SK-N-SH treated with all-trans-retinoic acid at 6 μM for 48 hours (cell line): Measurements from ENCODE around the gene OR2T11.
A peak's percentile ranks its signal among the peaks of the same experiment; 100 is the strongest.

ENCODE experiments used
- ATAC-seq: fragments of 200-7000 bp; cut with Tn5 transposase; 3 replicates; pipeline ENCODE4 v1.9.1; 2020; ENCODE audit warnings: mild to moderate bottlenecking, moderate library complexity
- ARNTL ChIP-seq: fragments of 450-650 bp; formaldehyde crosslinking; IDR thresholded peaks from 2 replicates; pipeline ENCODE4 v1.5.0; 2020; ENCODE audit warnings: low read depth, mild to moderate bottlenecking, moderate library complexity, borderline replicate concordance
- CREB5 ChIP-seq: fragments of 250-450 bp; sonication (Bioruptor Pico); IDR thresholded peaks from 2 replicates; pipeline ENCODE4 v1.5.1; 2020; ENCODE audit warnings: low read depth, mild to moderate bottlenecking, moderate library complexity
- CSRNP3 ChIP-seq: fragments of 250-450 bp; sonication (Bioruptor Pico); IDR thresholded peaks from 2 replicates; pipeline ENCODE4 v1.5.1; 2021; ENCODE audit warnings: mild to moderate bottlenecking, moderate library complexity
- ESRRG ChIP-seq: fragments of 250-450 bp; sonication (Bioruptor Pico); IDR thresholded peaks from 2 replicates; pipeline ENCODE4 v1.6.1; 2021; ENCODE audit warnings: mild to moderate bottlenecking
- ISL1 ChIP-seq: fragments of 250-450 bp; sonication (Bioruptor Pico); IDR thresholded peaks from 2 replicates; pipeline ENCODE4 v2.1.2; 2022; ENCODE audit warnings: mild to moderate bottlenecking, moderate library complexity
- OSR1 ChIP-seq: fragments of 250-450 bp; sonication (Bioruptor Pico); IDR thresholded peaks from 2 replicates; pipeline ENCODE4 v1.8.0; 2022; ENCODE audit warnings: moderate library complexity, mild to moderate bottlenecking, inconsistent platforms
- PATZ1 ChIP-seq: fragments of 250-450 bp; sonication (Bioruptor Pico); IDR thresholded peaks from 2 replicates; pipeline ENCODE4 v1.8.0; 2020; ENCODE audit warnings: mild to moderate bottlenecking, moderate library complexity, borderline replicate concordance
- PPARA ChIP-seq: fragments of 250-450 bp; sonication (Bioruptor Pico); IDR thresholded peaks from 2 replicates; pipeline ENCODE4 v1.5.0; 2020; ENCODE audit warnings: mild to moderate bottlenecking, borderline replicate concordance
- RARB ChIP-seq: fragments of 250-450 bp; sonication (Bioruptor Pico); IDR thresholded peaks from 2 replicates; pipeline ENCODE4 v1.8.0; 2021; ENCODE audit warnings: mild to moderate bottlenecking, moderate library complexity
- TSHZ2 ChIP-seq: fragments of 250-450 bp; sonication (Bioruptor Pico); IDR thresholded peaks from 2 replicates; pipeline ENCODE4 v1.5.0; 2020; ENCODE audit warnings: mild to moderate bottlenecking, moderate library complexity
- ZC3H10 ChIP-seq: fragments of 250-450 bp; sonication (Bioruptor Pico); IDR thresholded peaks from 2 replicates; pipeline ENCODE4 v1.5.1; 2021; ENCODE audit warnings: mild to moderate bottlenecking, moderate library complexity
- ZFP3 ChIP-seq: fragments of 250-450 bp; sonication (Bioruptor Pico); IDR thresholded peaks from 2 replicates; pipeline ENCODE4 v1.5.0; 2020; ENCODE audit warnings: mild to moderate bottlenecking, moderate library complexity
- ZNF565 ChIP-seq: fragments of 450-650 bp; formaldehyde crosslinking; conservative IDR thresholded peaks from 2 replicates; pipeline ENCODE4 v1.5.0; 2020; ENCODE audit warnings: low read depth, mild to moderate bottlenecking, moderate library complexity
- ZNF8 ChIP-seq: fragments of 450-650 bp; formaldehyde crosslinking; IDR thresholded peaks from 2 replicates; pipeline ENCODE4 v1.5.0; 2020; ENCODE audit warnings: mild to moderate bottlenecking, moderate library complexity

OR2T11 gene

GRCh38 chr1:248630551-248630950 lies 4.3 kb downstream of the OR2T11 start (continued):
- TF ChIP-seq PATZ1 (CRISPR knock-in tag), result no peak

GRCh38 chr1:248627971-248628844 lies 6.7 kb downstream of the OR2T11 start:
- ATAC-seq, result no peak
- TF ChIP-seq ZNF8 (CRISPR knock-in tag) (no peak), PPARA (CRISPR knock-in tag) (no peak), PATZ1 (CRISPR knock-in tag) (no peak), OSR1 (CRISPR knock-in tag) (no peak)

- no peak for TF ChIP-seq ZNF565 (CRISPR knock-in tag)
- no peak for TF ChIP-seq CREB5 (CRISPR knock-in tag)
- no peak for TF ChIP-seq ESRRG
- no peak for TF ChIP-seq CSRNP3 (CRISPR knock-in tag)
- no peak for TF ChIP-seq ZC3H10 (CRISPR knock-in tag)
- ATAC-seq, result no peak
Measured at GRCh38 chr1:248625971-248626370, 8.9 kb downstream of the OR2T11 start.

- no peak for ATAC-seq
- no peak for TF ChIP-seq TSHZ2 (CRISPR knock-in tag)
- no peak for TF ChIP-seq CREB5 (CRISPR knock-in tag)
Measured at GRCh38 chr1:248625166-248625565, 9.7 kb downstream of the OR2T11 start.

GRCh38 chr1:248622570-248623001 lies 12.3 kb downstream of the OR2T11 start:
- peak; percentile 88 for ATAC-seq
- TF ChIP-seq RARB (CRISPR knock-in tag), result no peak

- no peak for ATAC-seq
- no peak for TF ChIP-seq ZFP3 (CRISPR knock-in tag)
- no peak for TF ChIP-seq ESRRG
- no peak for TF ChIP-seq ISL1 (CRISPR knock-in tag)
- no peak for TF ChIP-seq TSHZ2 (CRISPR knock-in tag)
- TF ChIP-seq RARB (CRISPR knock-in tag), result no peak
- no peak for TF ChIP-seq PPARA (CRISPR knock-in tag)
- TF ChIP-seq ZNF565 (CRISPR knock-in tag), result no peak
- no peak for TF ChIP-seq ARNTL (CRISPR knock-in tag)
- no peak for TF ChIP-seq CREB5 (CRISPR knock-in tag)
Measured at GRCh38 chr1:248621770-248622169, 13.1 kb downstream of the OR2T11 start.
